A549 (cell line): ENCODE measurements around the gene ZC3H13. TPM values are rescaled to one million over a fixed set of nuclear protein-coding genes. Genes with fewer than 3 reads are reported as not detected.

ENCODE experiments used
- ATAC-seq, 2 experiments: fragments of 200-7000 bp in 1 of 2; fragments of >200 bp in 1 of 2; cut with Nextera tagmentation in 1 of 2; cut with Tn5 transposase in 1 of 2; 3 replicates each; pipeline versions ENCODE4 v1.8.0 to v1.9.1; 2018 to 2020; ENCODE audit warnings: mild to moderate bottlenecking in 1 of 2, moderate library complexity in 1 of 2
- CTCF ChIA-PET: fragments of 300-600 bp; sonication (Branson Sonifier 250); formaldehyde crosslinking; extraction: SDS; loops from one replicate; lab custom pipeline; 2021; ENCODE audit warnings: antibody characterized with exemption, inconsistent platforms; lab: Yijun Ruan, JAX
- POLR2A ChIA-PET: fragments of 350-600 bp; formaldehyde crosslinking; extraction: SDS; loops from one replicate; lab custom pipeline; 2021; ENCODE audit warnings: antibody characterized with exemption, inconsistent platforms; lab: Yijun Ruan, JAX
- DNase-seq, 2 experiments: peaks; one replicate each; pipeline versions ENCODE4 v3.0.0 to v3.0.0-alpha.2; 2011 to 2016; ENCODE audit warnings: low read depth in 1 of 2, low spot score in 1 of 2
- FAIRE-seq: peaks from 2 replicates; lab custom pipeline; 2011; peaks lifted over from hg19 to GRCh38; lab: Jason Lieb, UNC
- H3K27ac ChIP-seq, 2 experiments: fragments of >200 bp; sonication (Bioruptor Twin); formaldehyde crosslinking; 3 replicates each; pipeline ENCODE4 v1.5.1; 2016 to 2017
- H3K4me1 ChIP-seq: fragments of >200 bp; sonication (Bioruptor Twin); formaldehyde crosslinking; 3 replicates; pipeline ENCODE4 v1.6.1; 2016
- H3K4me2 ChIP-seq: fragments of >200 bp; sonication (Bioruptor Twin); formaldehyde crosslinking; 3 replicates; pipeline ENCODE4 v1.6.1; 2016
- H3K4me3 ChIP-seq: fragments of >200 bp; sonication (Bioruptor Twin); formaldehyde crosslinking; 3 replicates; pipeline ENCODE4 v1.5.1; 2016
- H3K9me3 ChIP-seq: fragments of >200 bp; sonication (Bioruptor Twin); formaldehyde crosslinking; 3 replicates; pipeline ENCODE4 v1.6.1; 2016
- BCL3 ChIP-seq: fragments of >200 bp; sonication (Bioruptor Twin); formaldehyde crosslinking; IDR thresholded peaks from 3 replicates; pipeline ENCODE4 v1.6.1; 2016
- CBX2 ChIP-seq: fragments of 200-600 bp; sonication (generic); IDR thresholded peaks from 2 replicates; pipeline ENCODE4 v1.6.1; 2016; ENCODE audit warnings: low read depth, mild to moderate bottlenecking, borderline replicate concordance
- CHD2 ChIP-seq: fragments of 150-350 bp; IDR thresholded peaks from 2 replicates; pipeline ENCODE4 v1.6.1; 2014; ENCODE audit warnings: low read length; ENCODE audit not compliant: partially characterized antibody
- E2F6 ChIP-seq: IDR thresholded peaks from 2 replicates; pipeline ENCODE4 v1.6.1; 2012; ENCODE audit warnings: low read depth, borderline replicate concordance
- ESRRA ChIP-seq: fragments of 150-350 bp; IDR thresholded peaks from 2 replicates; pipeline ENCODE4 v1.6.1; 2014; ENCODE audit warnings: mild to moderate bottlenecking, low read length, borderline replicate concordance
- FOSL2 ChIP-seq, 2 experiments: fragments of 450-650 bp in 1 of 2; fragments of >200 bp in 1 of 2; sonication (Bioruptor Twin) in 1 of 2; formaldehyde crosslinking; IDR thresholded peaks; 2 replicates each; pipeline versions ENCODE4 v1.5.0 to v1.6.1; 2016 to 2020; ENCODE audit warnings: mild to moderate bottlenecking in 1 of 2, moderate library complexity in 1 of 2
- HDAC2 ChIP-seq: fragments of 200-600 bp; sonication (generic); IDR thresholded peaks from 2 replicates; pipeline ENCODE4 v1.6.1; 2016
- HOXA7 ChIP-seq: fragments of 250-450 bp; sonication (Bioruptor Pico); IDR thresholded peaks from 2 replicates; pipeline ENCODE4 v1.5.0; 2020; ENCODE audit warnings: mild to moderate bottlenecking, moderate library complexity
- KDM1A ChIP-seq: fragments of 200-600 bp; sonication (generic); IDR thresholded peaks from 2 replicates; pipeline ENCODE4 v1.6.1; 2016; ENCODE audit warnings: low read depth, mild to moderate bottlenecking
- KDM5A ChIP-seq: fragments of 200-600 bp; sonication (generic); IDR thresholded peaks from 2 replicates; pipeline ENCODE4 v1.6.1; 2016; ENCODE audit warnings: antibody characterized with exemption, mild to moderate bottlenecking
- MAFK ChIP-seq: fragments of 450-650 bp; IDR thresholded peaks from 2 replicates; pipeline ENCODE4 v1.6.1; 2014; ENCODE audit not compliant: partially characterized antibody
- MYC ChIP-seq: IDR thresholded peaks from 2 replicates; pipeline ENCODE4 v1.6.1; 2012; ENCODE audit warnings: mild to moderate bottlenecking, inconsistent platforms, low read length, improper control_type of control experiment, borderline replicate concordance
- PBX3 ChIP-seq: IDR thresholded peaks from 2 replicates; pipeline ENCODE4 v1.6.1; 2012
- POLR2A ChIP-seq: IDR thresholded peaks from 2 replicates; pipeline ENCODE4 v1.6.1; 2012; ENCODE audit warnings: mild to moderate bottlenecking, low read length
- RAD21 ChIP-seq, 2 experiments: fragments of >200 bp in 1 of 2; sonication (Bioruptor Twin) in 1 of 2; formaldehyde crosslinking in 1 of 2; IDR thresholded peaks in 1 of 2; conservative IDR thresholded peaks in 1 of 2; 2 replicates in 1 of 2; 3 replicates in 1 of 2; pipeline ENCODE4 v1.6.1; 2012 to 2018; ENCODE audit warnings: inconsistent platforms in 1 of 2
- RCOR1 ChIP-seq: fragments of 150-350 bp; IDR thresholded peaks from 2 replicates; pipeline ENCODE4 v1.6.1; 2014; ENCODE audit warnings: antibody characterized with exemption, low read length, low read depth
- RFX5 ChIP-seq: fragments of 450-650 bp; IDR thresholded peaks from 2 replicates; pipeline ENCODE4 v1.7.1; 2014; ENCODE audit warnings: antibody characterized with exemption, mild to moderate bottlenecking, moderate library complexity
- ZNF302 ChIP-seq: fragments of 250-450 bp; sonication (Bioruptor Pico); IDR thresholded peaks from 2 replicates; pipeline ENCODE4 v1.9.0; 2021; ENCODE audit warnings: inconsistent platforms, mild to moderate bottlenecking, moderate library complexity
- WGBS: methylation state at CpG from one replicate; pipeline ENCODE4 v1.1.6; 2017; ENCODE audit errors: missing lambda C conversion rate; 5-methylcytosine and 5-hydroxymethylcytosine counted together
- polyA plus RNA-seq, 4 experiments: library from polyadenylated mRNA; depleted of rRNA in 3 of 4; stranded (reverse); fragments of >200 nt; fragmentation: RNase III in 1 of 4; extraction: RNeasy Plus Mini Kit Qiagen cat#74134 plus additional on column Dnase treatment in 1 of 4; gene quantifications; 2 replicates in 3 of 4; 3 replicates in 1 of 4; pipeline ENCODE4 v1.2.3, GENCODE V29; 2011 to 2017

Gene ZC3H13
- polyA plus RNA-seq, 2 of the 4 experiments (the other 2 are of a cell fraction), result 9.5 to 17.5 TPM

GRCh38 chr13:45966715-45967114 lies 85.8 kb downstream of the ZC3H13 start:
- CTCF ChIA-PET, result no interaction called here
- 82% methylated on average over 3 of the region's 3 CpGs for WGBS
- ATAC-seq, result no peak

GRCh38 chr13:45961468-45961867 lies 91.1 kb downstream of the ZC3H13 start:
- TF ChIP-seq MAFK (no peak), HOXA7 (CRISPR knock-in tag) (no peak), RCOR1 (no peak), KDM5A (no peak), PBX3 (no peak), KDM1A (no peak), HDAC2 (no peak), RFX5 (no peak), FOSL2 (IDR thresholded peaks at IDR 0.05) (no peak), FOSL2 (CRISPR knock-in tag; IDR thresholded peaks at IDR 0.05) (no peak), ESRRA (no peak)
- FAIRE-seq, result no peak
- H3K4me1 ChIP-seq, result no peaks in the 10 kb centered on the region
- H3K4me2 ChIP-seq, result no peak overlapping the region
- no peaks in the 10 kb centered on the region for H3K9me3 ChIP-seq
- no peak overlapping the region for H3K27ac ChIP-seq
- CTCF ChIA-PET, result no interaction called here
- DNase-seq, result no peak
- POLR2A ChIA-PET, result no interaction called here
- 68% methylated on average over 1 of the region's 1 CpG for WGBS
- no peak for ATAC-seq
- H3K4me3 ChIP-seq, result no peak overlapping the region

More at GRCh38 chr13:45966715-45967114, 85.8 kb downstream of the ZC3H13 start:
- FAIRE-seq, result no peak
- Histone ChIP-seq H3K4me2 (no peak overlapping the region), H3K27ac (no peak overlapping the region), H3K9me3 (no peaks in the 10 kb centered on the region), H3K4me1 (no peaks in the 10 kb centered on the region), H3K4me3 (no peak overlapping the region)
- no peak for DNase-seq
- POLR2A ChIA-PET, result no interaction called here
- TF ChIP-seq MYC (no peak), CHD2 (no peak), BCL3 (no peak)

DNA sequence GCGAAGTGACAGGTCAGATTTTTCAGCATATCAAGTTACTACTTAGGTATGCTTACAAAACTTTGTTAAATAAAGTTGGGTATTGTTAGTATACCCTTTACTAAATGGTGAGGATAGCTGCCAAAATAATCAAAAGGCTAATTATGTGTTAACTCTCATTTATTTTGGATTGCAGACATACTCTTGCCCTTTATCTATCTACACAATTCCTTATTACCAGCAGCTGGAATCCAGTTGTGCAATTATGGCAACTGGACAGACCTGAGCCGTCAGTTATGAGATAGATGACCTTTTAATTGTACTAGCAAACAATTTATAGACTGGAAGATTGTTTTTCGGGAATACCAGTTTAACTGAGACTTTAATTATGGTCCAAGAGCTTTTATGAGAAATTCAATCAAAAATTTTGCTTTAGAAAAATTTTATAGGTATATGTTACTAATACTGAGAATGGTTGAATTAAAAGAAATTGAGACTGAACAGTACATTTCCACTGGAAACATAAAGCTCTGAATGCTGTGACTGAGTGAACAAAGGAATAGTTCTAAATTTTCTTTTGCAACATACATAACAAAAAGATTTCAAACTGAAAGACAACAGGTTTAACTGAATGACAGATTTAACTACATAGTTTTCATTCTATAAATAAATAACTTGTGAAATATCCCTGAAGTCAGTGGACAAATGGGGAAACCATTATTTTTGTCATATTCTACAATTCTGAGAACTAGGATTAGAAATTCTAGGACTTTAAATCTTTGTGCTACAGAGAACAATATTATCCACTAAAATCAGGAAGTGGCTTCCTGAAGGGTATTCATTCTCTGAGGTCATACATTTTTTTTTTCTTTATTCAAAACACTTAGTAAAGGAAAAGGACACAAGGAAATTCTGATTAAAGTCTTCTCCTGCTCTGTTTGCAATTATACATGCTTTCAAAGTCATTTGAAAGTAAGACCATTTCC lies 97.4 kb downstream of the ZC3H13 start:
- no peak for ATAC-seq
- H3K9me3 ChIP-seq, result no peaks in the 10 kb centered on the region
- FAIRE-seq, result no peak
- no peak overlapping the region for H3K4me3 ChIP-seq
- no peak overlapping the region for H3K27ac ChIP-seq
- DNase-seq, result no peak
- CTCF ChIA-PET, result no interaction called here
- H3K4me1 ChIP-seq, result no peaks in the 10 kb centered on the region
- TF ChIP-seq RAD21 (conservative IDR thresholded peaks at IDR 0.05 in 1 of 2, IDR thresholded peaks at IDR 0.05 in 1 of 2), result no peak
- no peak overlapping the region for H3K4me2 ChIP-seq
- WGBS, result 88% methylated on average over 3 of the region's 3 CpGs
- POLR2A ChIA-PET, result no interaction called here

GRCh38 chr13:45953082-45953481 lies 99.5 kb downstream of the ZC3H13 start:
- ChIA-PET CTCF (no interaction called here), POLR2A (interaction anchor here (0.6 kb wide), 1 partner anchor 534 kb away, joined by 3 read pairs; no protein-coding TSS in a partner anchor)
- no peak for ATAC-seq
- no peak for DNase-seq
- FAIRE-seq, result no peak
- WGBS, result 97% methylated on average over 3 of the region's 3 CpGs
- Histone ChIP-seq H3K9me3 (no peaks in the 10 kb centered on the region), H3K27ac (no peak overlapping the region), H3K4me3 (no peak overlapping the region), H3K4me1 (no peaks in the 10 kb centered on the region), H3K4me2 (no peak overlapping the region)
- TF ChIP-seq HOXA7 (CRISPR knock-in tag) (no peak), E2F6 (no peak), PBX3 (no peak), ZNF302 (CRISPR knock-in tag) (no peak), CBX2 (no peak), POLR2A (no peak)
